Fibroblast of skin of abdomen (primary cell): ENCODE data around the gene IWS1. TPM values are rescaled to one million over a fixed set of nuclear protein-coding genes. Genes with fewer than 3 reads are reported as not detected.
A peak's percentile ranks its signal among the peaks of the same experiment; 100 is the strongest.
"Not testable (repeated sequence)": the region's sequence is repeated elsewhere in the genome, so short reads cannot be mapped to it uniquely, and the experiment has no call there.

Source experiments
- DNase-seq: peaks from one replicate; pipeline ENCODE4 v3.0.0-alpha.2; 2013
- polyA plus RNA-seq, 2 experiments: library from polyadenylated mRNA; unstranded; fragments of 120-200 nt; gene quantifications; one replicate each; pipeline ENCODE4 v1.2.1, GENCODE V29; 2013; ENCODE audit not compliant: insufficient read length in 2 of 2

Gene IWS1
- 53.5 TPM for polyA plus RNA-seq (2013, experiment 1 of 2; ENCODE audit: insufficient read length)
- 48.2 TPM for polyA plus RNA-seq (2013, experiment 2 of 2; ENCODE audit: insufficient read length)

- peak; percentile 96 for DNase-seq
Measured at GRCh38 chr2:127526132-127527000, at the start of gene IWS1. Gene IWS1, minus strand, starts transcription at chr2:127526489. Its CDS starts 281 bp downstream, at chr2:127526208.

- peak; percentile 14 for DNase-seq
Measured at GRCh38 chr2:127575941-127576432, 49.7 kb upstream of the IWS1 start.

DNA sequence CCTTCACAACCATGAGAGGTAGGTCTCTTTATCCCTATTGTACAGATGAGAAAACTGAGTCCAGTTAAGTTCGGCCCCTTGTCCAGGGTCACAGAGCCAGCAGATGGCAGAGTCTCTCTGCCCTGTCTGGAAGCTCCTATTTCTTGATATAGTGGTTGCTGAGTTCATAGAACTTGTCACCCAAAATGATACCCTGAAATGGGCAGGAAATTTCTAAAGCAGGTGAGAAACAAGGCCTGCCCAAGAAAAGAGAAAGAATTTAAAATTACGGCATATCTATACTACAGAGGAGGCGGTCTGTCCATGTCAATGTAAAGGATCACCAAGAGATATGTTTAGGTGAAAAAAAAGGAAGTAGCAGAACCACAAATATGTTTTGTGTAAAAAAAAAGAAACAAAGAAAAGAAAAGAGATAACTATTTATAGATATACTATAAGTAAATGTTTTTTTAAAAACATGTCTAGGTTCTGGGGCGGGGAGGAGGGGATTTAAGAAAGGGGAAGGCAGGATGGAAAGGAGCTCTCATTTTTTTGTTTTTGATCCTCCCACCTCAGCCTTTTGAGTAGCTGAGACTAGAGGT lies 49.0 kb upstream of the IWS1 start:
- DNase-seq, result no peak

DNA sequence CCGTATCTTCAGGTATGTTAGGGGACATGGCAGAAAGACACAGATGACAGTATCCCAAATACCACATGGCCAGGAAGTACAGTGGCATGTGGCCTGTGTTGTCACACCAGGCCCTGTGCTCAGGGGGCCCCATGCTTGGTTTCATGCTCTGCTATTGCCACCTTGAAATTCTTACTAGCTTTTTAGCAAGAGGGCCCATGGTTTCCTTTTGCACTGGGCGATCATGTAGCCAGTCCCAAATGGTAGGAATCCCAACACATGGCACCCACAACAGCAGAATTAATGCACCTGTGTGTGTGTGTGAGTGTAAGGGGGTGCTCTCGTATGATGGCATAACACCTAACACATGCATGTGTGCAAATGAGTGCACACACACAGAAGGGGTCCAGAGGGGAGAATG lies 48.4 kb upstream of the IWS1 start:
- DNase-seq, result no peak

DNA sequence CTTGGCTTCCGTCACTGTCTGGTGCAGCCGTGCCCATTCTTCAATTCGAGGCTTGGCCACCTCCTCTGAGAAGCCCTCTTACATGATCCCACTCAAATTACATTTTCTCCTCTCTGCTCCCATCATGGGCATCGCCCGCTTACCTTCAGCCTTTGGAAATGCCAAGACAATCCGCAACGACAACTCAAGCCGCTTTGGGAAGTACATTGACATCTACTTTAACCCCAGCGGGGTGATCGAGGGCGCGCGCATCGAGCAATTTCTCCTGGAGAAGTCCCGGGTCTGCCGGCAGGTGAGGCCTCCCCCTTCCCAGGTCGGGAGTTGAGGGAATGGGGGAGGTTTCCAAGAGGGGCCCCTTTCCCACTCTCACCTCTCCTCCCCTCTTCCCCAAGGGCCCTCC lies 47.5 kb upstream of the IWS1 start:
- DNase-seq, result no peak

DNA sequence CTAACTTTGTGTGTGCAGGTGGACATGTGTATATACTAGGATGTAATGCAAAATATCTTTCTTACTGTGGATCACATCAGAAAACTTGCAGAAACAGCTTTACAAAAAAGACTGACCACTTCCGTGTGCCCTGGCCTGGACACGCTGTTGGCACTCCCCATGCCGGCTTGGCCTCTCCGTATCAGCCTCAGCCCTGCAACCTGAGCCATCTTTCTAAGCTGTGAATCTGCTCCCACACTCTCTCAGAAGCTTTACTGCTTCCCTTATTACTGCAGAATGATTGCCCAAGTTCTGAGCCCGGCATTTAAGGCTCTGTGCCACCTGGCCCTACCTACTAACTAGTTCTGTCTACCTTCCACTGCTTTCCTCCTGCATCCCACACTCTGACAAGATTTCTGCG lies 47.0 kb upstream of the IWS1 start:
- no peak for DNase-seq

GRCh38 chr2:127572841-127573240 lies 46.6 kb upstream of the IWS1 start:
- no peak for DNase-seq

DNA sequence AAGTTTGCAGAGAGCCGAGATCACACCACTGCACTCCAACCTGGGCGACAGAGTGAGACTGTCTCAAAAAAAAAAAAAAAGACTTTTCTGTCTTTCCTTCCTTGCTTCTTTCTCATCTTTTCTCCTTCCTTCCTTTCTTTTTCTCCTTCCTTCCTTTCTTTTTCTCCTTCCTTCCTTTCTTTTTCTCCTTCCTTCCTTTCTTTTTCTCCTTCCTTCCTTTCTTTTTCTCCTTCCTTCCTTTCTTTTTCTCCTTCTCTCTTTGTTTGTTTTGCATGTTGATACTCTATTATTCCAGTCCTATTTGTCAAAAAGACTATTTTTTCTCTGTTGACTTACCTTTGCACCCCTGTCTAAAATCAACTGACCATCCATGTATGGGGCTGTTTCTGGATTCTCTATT lies 46.1 kb upstream of the IWS1 start:
- DNase-seq, result not testable (repeated sequence)

DNA sequence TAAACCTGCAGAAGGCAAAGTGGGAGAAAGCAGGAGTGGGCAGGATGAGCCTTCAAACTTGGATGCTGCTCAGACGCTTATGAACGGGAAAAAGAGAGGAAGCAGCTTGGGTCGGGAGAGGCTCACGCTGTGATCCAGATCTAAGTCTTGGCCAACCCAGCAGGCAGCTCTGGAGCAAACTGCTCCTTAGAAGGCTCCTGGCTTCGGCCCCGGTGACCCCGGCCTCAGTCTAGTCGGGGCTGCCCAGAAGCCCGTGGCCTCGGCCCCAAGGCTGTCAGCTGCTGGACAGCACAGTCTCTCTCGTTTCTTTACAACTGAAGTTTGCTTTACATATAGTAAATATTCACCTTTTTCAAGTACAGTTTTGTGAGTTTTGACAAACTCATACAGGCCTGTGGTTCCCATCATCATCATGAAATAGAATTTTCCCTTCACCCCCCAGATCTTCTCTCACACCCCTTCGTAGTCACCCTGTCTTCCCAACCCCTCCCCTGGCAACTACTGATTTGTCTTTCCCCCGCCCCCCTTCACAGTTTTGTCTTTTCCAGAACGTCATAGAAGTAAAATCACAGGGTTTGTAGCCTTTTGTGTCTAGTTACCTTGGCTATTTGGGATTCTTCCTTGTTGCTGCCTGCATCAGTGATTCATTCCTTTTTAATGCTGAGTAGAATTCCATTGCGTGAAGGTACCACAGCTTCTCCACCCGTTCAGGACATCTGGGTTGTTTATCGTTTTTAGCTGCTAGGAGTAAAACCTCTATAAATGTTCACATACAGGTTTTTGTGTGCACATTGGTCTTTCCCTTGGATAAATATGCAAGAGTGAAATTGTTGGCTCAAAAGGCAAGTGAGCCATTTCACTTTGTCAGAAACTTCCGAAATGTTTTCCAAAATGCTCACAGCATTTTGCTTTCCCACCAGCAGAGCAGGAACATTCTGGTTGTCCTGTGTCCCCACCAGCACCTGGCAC lies 44.3 kb upstream of the IWS1 start:
- no peak for DNase-seq

- no peak for DNase-seq
Measured at GRCh38 chr2:127569666-127570065, 43.4 kb upstream of the IWS1 start.

- DNase-seq, result no peak
Measured at GRCh38 chr2:127568128-127568527, 41.8 kb upstream of the IWS1 start.

DNA sequence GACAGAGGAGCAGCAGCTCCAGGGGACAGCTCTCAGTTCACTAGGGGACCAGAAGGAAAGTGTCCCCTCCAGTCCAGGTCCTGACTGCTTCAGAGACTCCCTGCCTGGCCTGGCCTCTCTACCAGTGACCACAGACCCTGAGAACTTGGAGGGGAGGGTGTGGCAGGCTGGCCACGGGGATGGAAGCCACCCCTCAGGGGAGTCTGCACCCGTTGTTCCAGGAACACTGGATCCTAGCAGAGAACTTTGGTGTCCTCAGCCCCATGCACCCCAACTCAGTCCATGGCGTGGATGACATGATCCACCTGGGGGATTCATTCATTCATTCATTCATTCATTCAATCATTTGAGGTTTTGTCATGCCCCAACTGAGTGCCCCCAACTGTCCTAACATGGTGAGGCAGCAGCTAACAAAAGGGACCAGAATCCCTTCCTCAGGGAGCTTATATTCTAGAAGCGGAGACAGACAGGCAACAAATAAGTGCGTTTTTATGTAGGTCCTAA lies 41.1 kb upstream of the IWS1 start:
- no peak for DNase-seq

DNA sequence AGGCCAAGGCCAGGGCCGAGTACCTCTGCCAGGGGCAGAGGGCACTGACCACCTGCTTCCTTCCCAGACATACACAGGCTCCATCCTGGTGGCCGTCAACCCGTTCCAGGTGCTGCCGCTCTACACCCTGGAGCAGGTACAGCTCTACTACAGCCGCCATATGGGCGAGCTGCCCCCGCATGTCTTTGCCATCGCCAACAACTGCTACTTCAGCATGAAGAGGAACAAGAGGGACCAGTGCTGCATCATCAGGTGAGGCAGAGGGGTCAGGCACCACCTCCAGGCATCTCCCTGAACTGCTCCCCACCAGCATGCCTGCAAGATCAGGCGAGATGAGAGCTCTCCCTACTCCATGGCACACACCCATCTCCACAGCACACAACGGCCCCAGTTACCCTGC lies 40.3 kb upstream of the IWS1 start:
- no peak for DNase-seq

DNA sequence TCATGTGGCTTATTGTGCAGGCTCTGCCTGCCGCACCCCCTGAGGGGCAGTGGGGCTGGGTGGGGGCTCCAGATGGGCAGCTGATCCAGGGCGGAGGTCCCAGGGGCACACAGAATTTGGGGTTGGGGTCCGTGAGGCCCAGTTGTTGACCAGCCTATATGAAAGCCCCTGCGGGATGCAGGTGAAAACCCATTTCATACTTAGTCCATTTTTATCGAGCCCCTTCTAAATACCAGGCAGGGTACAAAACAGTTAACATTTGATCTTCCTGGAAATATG lies 39.8 kb upstream of the IWS1 start:
- no peak for DNase-seq

DNA sequence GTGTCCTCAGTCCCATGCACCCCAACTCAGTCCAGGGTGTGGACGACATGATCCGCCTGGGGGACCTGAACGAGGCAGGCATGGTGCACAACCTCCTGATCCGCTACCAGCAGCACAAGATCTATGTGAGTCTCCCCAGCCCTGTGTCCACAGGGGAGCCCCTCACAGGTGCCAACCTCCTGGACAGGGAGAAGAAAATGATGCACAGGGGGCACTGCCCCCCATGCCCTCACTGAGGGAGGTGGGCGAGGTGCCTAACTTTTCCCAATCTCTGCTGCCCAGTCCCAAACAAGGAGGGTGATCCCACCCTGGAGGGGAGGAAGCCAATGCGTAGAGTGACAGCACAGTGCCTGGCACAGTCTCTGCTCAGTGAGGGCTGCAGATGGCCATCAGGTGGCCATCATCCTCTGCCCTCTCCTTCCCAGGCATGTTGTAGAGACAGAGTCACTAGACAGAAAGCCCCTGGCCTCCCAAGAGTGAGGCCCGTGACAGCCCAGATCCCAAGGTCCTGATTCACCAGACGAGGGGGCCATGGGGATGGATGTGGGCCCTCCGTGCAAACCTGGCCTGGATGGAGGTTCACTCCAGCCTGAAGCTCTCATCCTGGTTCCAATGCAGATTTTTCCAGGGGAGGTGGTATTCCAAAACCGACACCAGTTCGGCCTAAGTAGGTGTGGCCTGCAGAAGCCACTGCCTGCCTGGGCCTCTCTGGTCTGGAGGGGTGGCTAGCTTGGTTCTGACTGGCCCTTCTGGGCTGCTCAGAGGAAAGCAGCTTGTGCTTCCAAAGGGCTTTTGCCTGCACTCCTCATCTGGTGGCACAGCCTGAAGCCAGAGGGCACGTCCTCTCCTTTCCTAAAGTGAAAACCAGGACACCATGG lies 39.2 kb upstream of the IWS1 start:
- no peak for DNase-seq

DNA sequence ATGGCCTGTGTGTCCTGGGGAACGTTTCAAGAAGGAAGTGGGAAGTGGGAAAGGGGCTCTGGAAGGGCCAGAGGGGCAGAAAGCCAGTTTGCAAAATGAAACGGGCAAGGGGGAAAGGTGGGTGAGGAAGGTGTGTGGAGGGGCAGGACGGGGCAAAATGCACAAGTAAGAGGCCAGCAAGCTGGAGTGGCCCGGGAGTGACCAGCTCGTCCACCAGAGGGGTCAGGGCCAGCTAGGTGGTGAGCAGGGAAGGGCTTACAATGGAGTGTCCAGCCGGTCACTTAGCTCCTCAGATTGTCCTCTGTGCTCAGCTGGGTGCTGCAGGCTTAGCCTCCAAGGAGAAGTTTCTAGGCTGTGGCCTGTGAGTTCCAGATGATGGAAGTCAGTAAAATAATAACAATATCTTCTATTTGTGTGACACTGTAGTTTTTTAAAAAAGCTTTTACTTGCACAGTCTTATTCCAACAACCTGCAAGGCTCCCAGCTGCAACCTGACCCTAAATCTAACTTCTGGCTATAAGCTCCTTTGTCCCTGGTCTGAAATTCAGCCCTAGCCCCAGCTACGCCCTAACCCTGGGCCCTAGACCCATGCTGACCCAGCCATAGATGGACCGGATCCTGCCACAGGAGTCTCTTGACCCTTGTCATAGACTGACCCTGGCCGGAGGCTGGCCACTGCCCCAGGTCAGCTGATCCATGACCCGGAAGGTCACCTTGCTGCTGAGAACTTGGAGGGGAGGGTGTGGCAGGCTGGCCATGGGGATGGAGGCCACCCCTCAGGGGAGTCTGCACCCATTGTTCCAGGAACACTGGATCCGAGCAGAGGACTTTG lies 38.4 kb upstream of the IWS1 start:
- no peak for DNase-seq

DNA sequence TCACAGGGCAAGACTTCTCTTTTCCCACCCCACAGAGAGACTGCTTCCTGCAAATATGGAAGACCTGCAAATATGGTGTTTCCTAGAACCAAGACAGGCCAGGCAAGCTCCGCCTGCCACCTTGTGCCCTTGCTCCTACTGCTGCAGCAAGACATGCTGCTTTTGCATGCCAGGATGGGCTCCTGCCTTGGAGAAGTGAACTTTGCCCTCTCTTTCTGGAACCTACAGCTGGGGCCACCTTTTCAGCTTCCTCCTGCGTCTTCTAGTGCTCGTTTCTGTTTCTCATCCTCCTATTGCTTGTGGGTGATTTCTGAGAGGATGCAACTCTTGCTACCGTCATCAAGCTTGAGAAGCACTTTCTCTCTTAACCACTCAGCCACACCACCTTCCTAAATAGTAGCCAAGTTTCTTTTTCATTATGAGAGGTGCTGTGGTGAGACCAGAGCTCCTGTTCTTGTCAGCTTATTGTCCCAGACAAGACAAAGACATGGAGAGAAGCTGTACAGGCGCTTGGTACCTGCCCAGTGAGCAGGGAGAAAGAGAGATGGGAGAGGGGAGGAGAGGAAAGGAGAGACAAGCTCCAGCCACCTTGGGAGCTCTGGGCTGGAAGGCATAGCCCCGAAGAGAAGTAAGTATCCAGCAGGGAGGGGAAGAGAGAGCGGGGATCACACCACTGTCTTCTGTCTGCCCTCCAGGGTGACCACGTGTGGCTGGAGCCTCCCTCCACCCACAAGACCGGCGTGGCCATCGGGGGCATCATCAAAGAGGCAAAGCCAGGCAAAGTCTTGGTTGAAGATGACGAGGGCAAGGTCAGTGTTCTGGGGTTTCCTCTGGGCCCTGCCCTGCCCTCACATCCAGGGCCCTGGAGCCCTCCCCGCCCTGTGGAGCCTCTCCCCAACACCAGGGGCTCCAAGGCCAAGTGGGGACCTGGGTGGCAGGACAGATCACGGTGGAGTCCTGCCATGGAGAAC lies 37.5 kb upstream of the IWS1 start:
- DNase-seq, result no peak

DNA sequence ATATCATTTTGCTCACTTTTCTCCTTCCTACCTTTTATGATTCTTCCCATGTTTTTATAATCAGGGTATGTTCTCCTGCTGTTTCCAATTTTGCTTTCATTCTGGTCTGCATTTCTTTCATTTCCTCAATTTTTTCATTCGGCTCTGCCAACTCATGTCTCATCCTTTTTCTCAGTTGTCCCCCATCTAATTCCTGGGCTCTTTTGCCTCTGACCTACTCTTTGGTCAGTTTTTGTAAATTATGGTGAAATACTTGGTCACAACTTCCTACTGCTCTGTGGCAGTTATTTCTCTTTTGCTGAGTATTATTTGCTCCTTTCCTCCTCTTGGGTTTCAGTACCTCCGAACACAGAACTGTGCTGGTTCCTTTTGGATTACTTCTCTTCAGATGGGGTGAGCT lies 36.6 kb upstream of the IWS1 start:
- DNase-seq, result no peak

DNA sequence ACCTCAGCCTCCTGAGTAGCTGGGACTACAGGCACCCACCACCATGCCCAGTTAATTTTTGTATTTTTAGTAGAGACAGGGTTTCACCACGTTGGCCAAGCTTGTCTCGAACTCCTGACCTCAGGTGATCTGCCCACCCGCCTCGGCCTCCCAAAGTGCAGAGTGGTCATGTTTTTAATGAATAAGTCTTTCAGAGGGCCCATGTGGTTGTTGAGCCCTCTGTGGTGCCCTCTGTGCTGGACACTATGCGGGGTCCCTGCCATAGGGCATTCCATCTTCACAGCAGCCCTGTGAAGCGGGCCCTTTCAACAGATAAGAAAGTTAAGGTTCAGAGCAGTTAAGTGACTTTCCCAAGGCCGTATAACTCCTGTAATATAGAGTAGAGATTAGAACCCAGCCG lies 35.1 kb upstream of the IWS1 start:
- DNase-seq, result no peak

DNA sequence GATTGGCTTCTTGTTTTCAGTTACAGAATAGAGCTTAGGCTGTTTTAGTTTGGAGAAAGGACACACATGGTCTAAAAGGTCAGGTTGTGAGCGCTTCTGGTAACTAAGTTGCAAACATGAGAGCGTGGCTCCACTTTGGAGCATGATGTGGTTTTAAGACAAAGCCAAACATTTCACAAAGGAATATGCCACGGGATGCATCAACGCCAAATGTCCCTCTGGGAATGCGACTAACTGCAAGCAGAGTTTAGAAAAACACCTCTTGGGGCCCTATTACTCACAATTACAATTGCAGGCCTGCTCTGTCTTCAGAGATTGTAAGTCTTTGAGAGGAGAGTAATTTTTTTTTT lies 34.6 kb upstream of the IWS1 start:
- peak; percentile 10 for DNase-seq
